Measurements from ENCODE around the gene FPGS. TPM values are rescaled to one million over a fixed set of nuclear protein-coding genes. Genes with fewer than 3 reads are reported as not detected.

Gene FPGS
- total and polyA plus RNA-seq, 2 donors (not counting 1 experiment from before 2014, with no cell fraction given), result 103 to 136 TPM

GRCh38 chr9:127761061-127761460 lies 41.6 kb upstream of the FPGS start:
- DNase-seq, result no peak
- Histone ChIP-seq H3K9ac (ENCODE audit: low read length) (no peak overlapping the region), H3K36me3 (replicated peaks in 1 of 2; ENCODE audit: control extremely low read depth in 1 of 2, control insufficient read depth in 1 of 2, extremely low read depth in 1 of 2, insufficient read depth in 2 of 2, low read length in 1 of 2) (peaks cover 0 to 67% of the 10 kb centered on the region in 2 experiments), H3K79me2 (ENCODE audit: control insufficient read depth, insufficient read depth, low read length) (peaks cover 97% of the 10 kb centered on the region), H3K4me3 (ENCODE audit: control extremely low read depth in 1 of 5, extremely low read depth in 1 of 5, insufficient read depth in 1 of 5, low read depth in 2 of 5, low read length in 4 of 5) (no peak overlapping the region), H2AFZ (ENCODE audit: insufficient read depth, low read depth, low read length, poor library complexity, severe bottlenecking) (no peak overlapping the region), H3K27me3 (replicated peaks in 1 of 4; ENCODE audit: control extremely low read depth in 1 of 4, control insufficient read depth in 3 of 4, insufficient read depth in 4 of 4, low read length in 3 of 4) (no peaks in the 10 kb centered on the region), H4K20me1 (ENCODE audit: control insufficient read depth, insufficient read depth, low read length, poor library complexity, severe bottlenecking) (peaks cover 98% of the 10 kb centered on the region), H3K27ac (ENCODE audit: low read length in 2 of 2) (peak overlapping the region in 1 of 2 donors; percentile 30), H3K9me3 (ENCODE audit: control extremely low read depth in 1 of 3, control insufficient read depth in 2 of 3, insufficient read depth in 1 of 3, low read length in 2 of 3) (no peaks in the 10 kb centered on the region), H3K4me2 (replicated peaks; ENCODE audit: low read depth, low read length, poor library complexity, severe bottlenecking) (no peak overlapping the region), H3K4me1 (ENCODE audit: control insufficient read depth in 2 of 2, insufficient read depth in 2 of 2, low read length in 2 of 2) (peaks cover 0 to 16% of the 10 kb centered on the region in 2 donors)
- ATAC-seq (ENCODE audit: low read depth), result no peak
- ChIA-PET POLR2A (no interaction called here), CTCF (interaction anchor here (1.0 to 2.3 kb wide), 3 partner anchors 24 to 109 kb away, joined by 3 to 5 read pairs (median 4); partner anchors contain the start of gene TOR2A)
- TF ChIP-seq CTCF (IDR thresholded peaks at IDR 0.05) (no peak), EZH2 (IDR thresholded peaks at IDR 0.05; ENCODE audit: borderline replicate concordance, insufficient read depth, low read depth, low read length, poor library complexity, severe bottlenecking) (no peak)
- Mint-ChIP-seq H3K9me3 (ENCODE audit: insufficient read depth) (no peaks in the 10 kb centered on the region), H3K27ac (no peak overlapping the region), H3K27me3 (no peaks in the 10 kb centered on the region), H3K4me3 (no peak overlapping the region), H3K4me1 (peaks cover 33% of the 10 kb centered on the region)
- WGBS (ENCODE audit: insufficient coverage), result 100% methylated on average over 4 of the region's 5 CpGs
- intact Hi-C loops (cut with micrococcal nuclease), result no loop called here

- H3K9me3 Mint-ChIP-seq (ENCODE audit: insufficient read depth), result no peaks in the 10 kb centered on the region
- DNase-seq (no peak), ATAC-seq (ENCODE audit: low read depth) (no peak)
- peaks cover 0 to 72% of the 10 kb centered on the region in 2 experiments for H3K36me3 ChIP-seq (replicated peaks in 1 of 2; ENCODE audit: control extremely low read depth in 1 of 2, control insufficient read depth in 1 of 2, extremely low read depth in 1 of 2, insufficient read depth in 2 of 2, low read length in 1 of 2)
- H3K27me3 Mint-ChIP-seq, result no peaks in the 10 kb centered on the region
- no peak overlapping the region for H2AFZ ChIP-seq (ENCODE audit: insufficient read depth, low read depth, low read length, poor library complexity, severe bottlenecking)
- no peaks in the 10 kb centered on the region for H3K27me3 ChIP-seq (replicated peaks in 1 of 4; ENCODE audit: control extremely low read depth in 1 of 4, control insufficient read depth in 3 of 4, insufficient read depth in 4 of 4, low read length in 3 of 4)
- H3K9me3 ChIP-seq (ENCODE audit: control extremely low read depth in 1 of 3, control insufficient read depth in 2 of 3, insufficient read depth in 1 of 3, low read length in 2 of 3), result no peaks in the 10 kb centered on the region
- H3K4me3 ChIP-seq (ENCODE audit: control extremely low read depth in 1 of 5, extremely low read depth in 1 of 5, insufficient read depth in 1 of 5, low read depth in 2 of 5, low read length in 4 of 5), result no peak overlapping the region
- peaks cover 0 to 20% of the 10 kb centered on the region in 2 donors for H3K4me1 ChIP-seq (ENCODE audit: control insufficient read depth in 2 of 2, insufficient read depth in 2 of 2, low read length in 2 of 2)
- no peak overlapping the region for H3K27ac Mint-ChIP-seq
- H3K4me1 Mint-ChIP-seq, result peaks cover 37% of the 10 kb centered on the region
- peaks cover 97% of the 10 kb centered on the region for H3K79me2 ChIP-seq (ENCODE audit: control insufficient read depth, insufficient read depth, low read length)
- H4K20me1 ChIP-seq (ENCODE audit: control insufficient read depth, insufficient read depth, low read length, poor library complexity, severe bottlenecking), result peaks cover 99% of the 10 kb centered on the region
- no peak overlapping the region for H3K4me3 Mint-ChIP-seq
- intact Hi-C loops (cut with micrococcal nuclease), result no loop called here
- peak overlapping the region in 1 of 2 donors; percentile 30 for H3K27ac ChIP-seq (ENCODE audit: low read length in 2 of 2)
- TF ChIP-seq EZH2 (IDR thresholded peaks at IDR 0.05; ENCODE audit: borderline replicate concordance, insufficient read depth, low read depth, low read length, poor library complexity, severe bottlenecking) (no peak), CTCF (IDR thresholded peaks at IDR 0.05) (no peak)
- WGBS (ENCODE audit: insufficient coverage), result 96% methylated on average over 5 of the region's 5 CpGs
- CTCF ChIA-PET, result interaction anchor here (1.0 to 2.3 kb wide), 3 partner anchors 23 to 108 kb away, joined by 3 to 5 read pairs (median 4); partner anchors contain the start of gene TOR2A
- no peak overlapping the region for H3K9ac ChIP-seq (ENCODE audit: low read length)
- POLR2A ChIA-PET, result no interaction called here
- H3K4me2 ChIP-seq (replicated peaks; ENCODE audit: low read depth, low read length, poor library complexity, severe bottlenecking), result no peak overlapping the region
These were observed 41.2 kb upstream of the FPGS start for GRCh38 chr9:127761491-127761956.

Measured in B cell (primary cell).